Stimulated activated CD4-positive, alpha-beta T cell treated with anti-CD3 and anti-CD28 coated beads, Interleukin-12 subunit alpha, Interleukin-12 subunit beta, amount 100 ng/mL, for 48 hours (primary cell): ENCODE data around the gene CYB561D1.
A peak's percentile ranks its signal among the peaks of the same experiment; 100 is the strongest.

Experiments
- DNase-seq, 3 donors: peaks; one replicate each; pipeline ENCODE4 v3.0.0-alpha.2; 2020; ENCODE audit warnings: low read depth in 2 of 3, low spot score in 1 of 3

CYB561D1 gene

DNA sequence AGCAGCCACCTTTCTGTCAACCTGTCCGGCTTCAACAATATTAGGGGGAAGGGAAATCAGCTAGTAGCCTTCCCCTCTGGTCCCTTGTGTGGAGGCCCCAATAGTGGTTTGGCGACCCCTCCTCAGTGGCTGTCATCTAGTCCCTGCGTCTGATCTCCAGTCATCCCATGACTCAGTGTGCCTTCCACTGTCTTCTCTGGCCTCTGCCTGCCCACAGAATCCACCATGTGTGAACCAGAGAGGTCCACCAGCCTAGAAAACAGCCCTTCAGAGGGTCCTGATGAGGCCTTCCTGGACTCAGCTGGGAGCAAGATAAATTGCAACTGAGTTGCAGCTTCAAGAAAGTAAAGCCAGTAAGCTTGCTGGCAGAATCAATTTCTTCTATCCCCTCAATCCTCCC lies 14.0 kb upstream of the CYB561D1 start:
- no peak for DNase-seq

- no peak for DNase-seq
These were observed 12.2 kb upstream of the CYB561D1 start for GRCh38 chr1:109481646-109482045.

- no peak for DNase-seq
These were observed 11.7 kb upstream of the CYB561D1 start for GRCh38 chr1:109482242-109482641.

GRCh38 chr1:109482791-109483671 lies 10.9 kb upstream of the CYB561D1 start:
- DNase-seq, result no peak

DNA sequence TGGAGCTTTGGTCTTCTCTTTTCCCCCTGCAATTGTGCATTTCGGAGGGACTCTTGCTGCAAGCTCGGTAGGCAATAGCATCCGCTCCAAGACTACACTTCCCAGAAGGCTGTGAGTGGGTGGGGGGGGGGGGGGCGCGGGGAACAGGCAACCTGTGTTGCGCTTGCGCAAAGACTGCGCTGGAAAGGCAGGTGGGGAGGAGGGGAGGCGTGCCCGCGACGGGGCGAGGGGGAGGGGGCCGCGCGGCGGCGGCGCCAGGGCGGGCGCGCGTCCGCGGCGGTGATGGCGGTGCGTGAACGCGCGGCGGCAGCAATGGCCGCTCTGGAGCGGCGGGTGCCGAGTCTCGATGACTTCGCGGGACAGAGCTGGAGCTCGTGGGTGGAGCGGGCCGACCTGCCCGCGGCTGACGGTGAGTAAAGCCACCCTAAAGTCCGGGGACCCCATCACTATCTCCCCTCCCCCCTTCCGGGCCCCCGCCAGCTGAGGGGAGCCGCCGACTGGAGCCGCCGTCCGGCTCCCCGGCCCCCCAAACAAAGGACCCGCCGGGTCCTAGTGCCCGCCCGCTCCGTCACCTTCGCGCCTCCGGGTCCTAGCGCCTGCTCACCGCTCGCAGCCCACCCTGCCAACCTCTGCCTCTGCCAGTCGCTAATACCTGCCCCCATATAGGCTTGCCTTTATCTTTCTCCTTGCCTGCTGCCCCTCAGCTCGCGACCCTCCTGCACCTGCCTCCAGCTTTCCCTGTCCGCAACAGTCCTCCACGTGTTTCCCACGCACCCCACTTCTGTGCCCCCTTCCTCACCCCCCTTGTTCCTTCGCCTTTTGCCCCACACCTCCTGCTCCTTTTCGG lies 10.0 kb upstream of the CYB561D1 start, which contains the start of gene ATXN7L2:
TSS of gene ATXN7L2 (plus strand) at position 234 of the 847 bp plus-strand sequence. CDS start at position 283, 49 bp downstream.
- DNase-seq, result peak; percentile 80 to 89 (median 86)

DNA sequence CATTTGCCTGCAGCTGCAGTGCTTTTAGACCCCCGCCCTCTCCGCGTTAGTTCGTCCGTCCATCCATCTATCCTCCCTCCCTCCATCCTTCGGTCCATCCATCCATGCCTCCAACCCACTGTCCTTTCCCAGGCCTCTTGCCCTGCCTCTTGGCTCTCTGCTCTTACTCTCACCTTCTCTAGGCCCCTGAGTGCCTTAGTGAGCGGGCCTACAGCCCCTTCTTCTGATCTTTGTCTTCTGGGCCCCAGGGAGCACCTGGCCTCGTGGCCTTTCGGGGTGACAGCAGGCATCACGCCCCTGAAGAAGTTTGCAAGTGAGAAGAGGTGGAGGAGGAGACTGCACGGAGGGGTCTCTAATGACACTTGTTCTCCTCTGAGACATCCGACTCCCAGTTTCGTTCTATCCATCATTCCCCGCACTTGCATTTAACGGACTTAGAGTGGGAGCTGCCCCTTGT lies 9.3 kb upstream of the CYB561D1 start:
- DNase-seq, result no peak

DNA sequence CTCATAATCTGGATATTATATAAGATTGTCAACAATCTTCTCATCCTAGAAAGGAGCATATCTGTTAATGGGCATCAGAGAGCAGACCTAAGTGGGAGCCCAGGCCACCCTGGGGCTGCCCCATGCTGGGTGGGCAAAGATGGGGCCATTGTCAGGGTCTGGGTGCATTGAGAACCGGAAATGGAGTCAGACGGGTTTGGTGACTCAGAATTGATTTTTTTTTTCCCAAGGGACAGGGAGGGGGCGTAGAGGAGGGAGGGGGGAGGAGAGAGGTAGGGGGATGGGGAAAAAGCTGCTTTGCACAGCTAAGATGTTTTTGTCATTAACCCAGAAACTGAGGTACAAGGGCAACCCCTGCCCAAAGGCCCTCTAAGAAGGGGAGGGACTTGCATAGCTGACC lies 8.9 kb upstream of the CYB561D1 start:
- DNase-seq, result no peak

DNA sequence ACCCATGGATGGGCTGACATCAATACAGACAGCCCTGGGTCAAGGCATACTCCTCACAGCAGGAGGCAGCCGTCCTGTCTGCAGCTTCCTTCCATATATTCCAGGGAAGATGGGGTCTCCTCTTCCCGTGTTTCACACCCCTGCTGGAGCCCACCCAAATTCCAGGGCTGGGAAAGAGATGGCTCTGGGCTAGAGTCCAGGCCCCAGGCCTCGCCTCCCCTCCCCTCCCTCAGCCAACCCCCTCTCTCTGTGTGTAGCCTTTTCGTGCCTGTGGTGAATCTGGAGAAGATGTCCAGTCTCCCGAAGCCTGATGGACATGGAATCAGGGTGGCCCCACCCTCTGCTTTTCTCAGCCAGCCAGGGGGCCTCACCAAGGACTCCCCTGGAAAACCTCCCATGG lies 6.6 kb upstream of the CYB561D1 start:
- no peak for DNase-seq

- no peak for DNase-seq
These were observed 5.7 kb upstream of the CYB561D1 start for GRCh38 chr1:109488201-109488600.

- DNase-seq, result no peak
These were observed 5.2 kb upstream of the CYB561D1 start for GRCh38 chr1:109488696-109489095.

GRCh38 chr1:109490029-109490933 lies 3.6 kb upstream of the CYB561D1 start:
- DNase-seq, result peak in 2 of 3 donors; percentile 53 to 69

DNA sequence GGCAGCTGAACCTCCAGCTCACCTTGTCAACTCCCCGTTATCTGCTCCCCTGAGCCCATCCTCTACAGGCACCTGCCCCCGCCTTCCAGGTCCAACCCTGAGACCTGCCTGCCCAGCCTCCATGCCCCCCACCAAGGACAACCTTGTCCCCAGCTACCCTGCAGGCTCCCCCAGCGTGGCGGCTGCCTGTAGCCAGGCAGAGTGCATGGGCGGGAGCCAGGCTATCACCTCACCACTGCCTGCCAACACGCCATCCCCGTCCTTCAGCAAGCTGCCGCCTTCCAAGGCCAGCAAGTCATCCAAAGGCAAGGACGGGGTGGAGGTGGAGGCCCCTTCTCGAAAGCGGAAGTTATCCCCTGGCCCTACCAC lies 3.0 kb upstream of the CYB561D1 start:
- DNase-seq, result no peak

DNA sequence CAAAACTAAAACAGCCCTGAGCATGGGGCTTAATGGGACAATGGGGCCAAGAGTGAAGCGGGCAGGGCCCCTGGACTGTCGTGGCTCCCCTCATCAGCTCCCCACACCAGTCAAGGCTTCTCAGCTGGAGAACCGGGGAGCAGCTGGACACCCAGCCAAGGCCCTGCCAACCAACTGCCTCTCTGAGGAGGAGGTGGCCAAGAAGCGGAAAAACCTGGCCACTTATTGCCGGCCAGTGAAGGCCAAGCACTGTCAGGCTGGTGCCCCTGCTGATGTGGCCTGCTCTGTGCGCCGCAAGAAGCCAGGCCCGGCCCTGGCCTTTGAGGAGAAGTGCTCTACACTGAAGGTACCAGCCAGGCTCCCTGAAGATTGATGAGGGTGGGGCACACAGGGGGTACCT lies 2.5 kb upstream of the CYB561D1 start:
- no peak for DNase-seq

- no peak for DNase-seq
These were observed 1.1 kb upstream of the CYB561D1 start for GRCh38 chr1:109492779-109493178.

- DNase-seq, result no peak
These were observed 667 bp upstream of the CYB561D1 start for GRCh38 chr1:109493227-109493626.

DNA sequence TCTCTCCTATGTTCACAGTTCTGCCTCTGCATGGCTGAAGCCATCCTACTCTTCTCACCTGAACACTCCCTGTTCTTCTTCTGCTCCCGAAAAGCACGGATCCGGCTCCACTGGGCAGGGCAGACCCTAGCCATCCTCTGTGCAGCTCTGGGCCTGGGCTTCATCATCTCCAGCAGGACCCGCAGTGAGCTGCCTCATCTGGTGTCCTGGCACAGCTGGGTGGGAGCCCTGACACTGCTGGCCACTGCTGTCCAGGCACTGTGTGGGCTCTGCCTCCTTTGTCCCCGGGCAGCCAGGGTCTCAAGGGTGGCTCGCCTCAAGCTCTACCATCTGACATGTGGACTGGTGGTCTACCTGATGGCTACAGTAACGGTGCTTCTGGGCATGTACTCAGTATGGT lies 1.8 kb downstream of the CYB561D1 start:
- no peak for DNase-seq

GRCh38 chr1:109497449-109498160 lies 3.7 kb downstream of the CYB561D1 start:
- DNase-seq, result no peak

DNA sequence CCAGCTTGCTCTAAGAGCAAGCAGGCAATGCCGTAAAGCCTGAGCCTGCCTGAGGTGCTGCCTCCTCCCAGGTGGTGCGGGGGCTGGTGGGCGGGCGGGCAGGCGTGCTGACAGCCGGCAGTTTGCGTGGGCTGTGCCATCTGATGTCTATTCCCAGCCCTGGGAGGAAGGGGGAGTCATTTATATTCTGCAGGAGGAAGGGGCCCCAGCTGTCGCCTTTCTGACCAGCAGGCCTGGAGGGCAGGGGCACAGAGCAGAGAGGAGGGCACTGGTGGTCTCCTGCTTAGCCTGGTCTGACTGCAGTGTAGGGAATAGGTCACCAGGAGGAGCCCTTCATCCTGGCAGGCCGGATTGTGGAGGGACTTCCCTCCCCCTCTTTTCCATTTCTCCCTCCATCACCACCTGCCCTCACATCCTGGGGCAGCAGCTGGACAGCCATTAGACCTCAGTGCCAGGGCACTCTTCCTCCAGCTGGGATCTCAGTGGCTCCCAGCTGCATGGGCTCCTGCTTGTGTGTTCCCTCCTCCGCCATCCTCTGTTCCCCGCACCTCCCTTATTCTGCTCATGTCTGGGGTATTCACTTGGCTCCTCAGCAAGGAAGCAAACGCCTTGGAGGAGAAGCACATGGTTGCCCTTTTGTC lies 4.4 kb downstream of the CYB561D1 start:
- DNase-seq, result no peak

- no peak for DNase-seq
These were observed 5.2 kb downstream of the CYB561D1 start for GRCh38 chr1:109499081-109499480.
